ENCODE data around the gene NCOA5. TPM values are rescaled to one million over a fixed set of nuclear protein-coding genes. Genes with fewer than 3 reads are reported as not detected.
A peak's percentile ranks its signal among the peaks of the same experiment; 100 is the strongest.

Gene NCOA5
- total RNA-seq, 1 experiment from 2014 or later, result 52.5 TPM

DNA sequence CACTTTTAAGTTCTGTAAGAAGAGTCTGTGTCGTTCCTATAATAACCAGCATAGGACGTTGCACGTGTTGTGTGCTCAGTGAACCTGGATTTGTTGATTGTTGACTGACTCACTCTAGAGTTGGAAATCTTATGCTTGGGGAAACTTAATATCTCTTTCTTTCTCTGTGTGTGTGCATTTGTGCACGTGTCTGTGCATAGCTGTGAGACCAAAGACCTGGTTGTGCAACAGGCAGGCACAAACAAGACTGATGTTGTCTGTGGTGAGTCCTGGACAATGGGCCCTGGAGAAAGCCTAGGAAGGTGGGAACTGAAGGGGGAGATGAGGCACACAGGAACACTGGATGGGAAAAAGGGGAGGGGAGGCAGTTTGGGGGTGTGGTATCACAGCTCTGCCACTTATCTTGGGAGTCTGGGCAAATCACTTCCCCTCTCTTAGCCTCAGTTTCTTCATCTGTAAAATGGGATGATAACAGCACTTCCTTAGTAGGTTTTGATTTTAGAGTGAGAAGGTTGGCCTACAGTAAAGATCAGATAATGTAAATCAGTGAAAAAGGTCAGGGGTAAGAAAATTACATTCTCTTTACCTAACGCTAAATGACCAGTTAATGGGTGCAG, 36.8 kb upstream of the NCOA5 start:
- no peak for DNase-seq

DNA sequence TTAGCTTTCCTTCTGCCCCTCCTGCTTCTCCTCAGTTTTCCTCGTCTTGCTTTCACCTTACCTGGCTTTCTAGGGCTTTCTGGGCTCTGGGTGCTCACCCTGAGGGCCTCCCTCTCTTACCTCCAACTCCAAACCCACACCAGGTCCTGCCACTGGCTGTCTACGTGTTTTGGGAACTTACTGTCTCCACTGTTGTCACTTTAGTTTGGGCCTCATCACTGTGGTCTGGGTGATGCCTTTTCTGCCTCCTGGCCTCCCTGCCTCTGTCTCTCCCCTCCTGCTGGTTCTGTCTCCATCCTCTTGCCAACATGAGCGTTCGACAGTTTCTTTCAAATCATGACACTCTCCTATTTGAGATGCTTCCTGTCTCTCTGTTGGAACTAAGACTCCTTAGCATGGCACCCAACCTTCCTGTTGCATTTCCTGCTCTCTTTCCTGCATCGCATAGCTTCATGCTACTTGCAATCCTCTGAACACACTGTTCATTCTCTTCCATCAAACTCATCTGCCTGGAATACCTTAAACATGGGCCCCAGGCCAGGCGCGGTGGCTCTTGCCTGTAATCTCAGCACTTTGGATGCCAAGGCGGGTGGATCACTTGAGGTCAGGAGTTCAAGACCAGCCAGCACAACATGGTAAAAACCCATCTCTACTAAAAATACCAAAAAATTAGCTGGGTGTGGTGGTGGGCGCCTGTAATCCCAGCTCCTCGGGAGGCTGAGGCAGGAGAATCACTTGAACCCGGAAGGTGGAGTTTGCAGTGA, 33.9 kb upstream of the NCOA5 start:
- Histone ChIP-seq H3K27me3 (replicated peaks; ENCODE audit: control insufficient read depth, insufficient read depth, low read length) (peaks cover 4% of the 10 kb centered on the region; the same call in 1 of the 2 replicates), H3K9me3 (no peaks in the 10 kb centered on the region), H3K4me3 (ENCODE audit: low read depth, low read length) (no peak overlapping the region), H3K36me3 (ENCODE audit: control insufficient read depth, insufficient read depth, low read length) (no peaks in the 10 kb centered on the region), H3K4me1 (no peaks in the 10 kb centered on the region)
- BruUV-seq (replicated peaks), result no TSS peak
- TF ChIP-seq, protein P1, sequence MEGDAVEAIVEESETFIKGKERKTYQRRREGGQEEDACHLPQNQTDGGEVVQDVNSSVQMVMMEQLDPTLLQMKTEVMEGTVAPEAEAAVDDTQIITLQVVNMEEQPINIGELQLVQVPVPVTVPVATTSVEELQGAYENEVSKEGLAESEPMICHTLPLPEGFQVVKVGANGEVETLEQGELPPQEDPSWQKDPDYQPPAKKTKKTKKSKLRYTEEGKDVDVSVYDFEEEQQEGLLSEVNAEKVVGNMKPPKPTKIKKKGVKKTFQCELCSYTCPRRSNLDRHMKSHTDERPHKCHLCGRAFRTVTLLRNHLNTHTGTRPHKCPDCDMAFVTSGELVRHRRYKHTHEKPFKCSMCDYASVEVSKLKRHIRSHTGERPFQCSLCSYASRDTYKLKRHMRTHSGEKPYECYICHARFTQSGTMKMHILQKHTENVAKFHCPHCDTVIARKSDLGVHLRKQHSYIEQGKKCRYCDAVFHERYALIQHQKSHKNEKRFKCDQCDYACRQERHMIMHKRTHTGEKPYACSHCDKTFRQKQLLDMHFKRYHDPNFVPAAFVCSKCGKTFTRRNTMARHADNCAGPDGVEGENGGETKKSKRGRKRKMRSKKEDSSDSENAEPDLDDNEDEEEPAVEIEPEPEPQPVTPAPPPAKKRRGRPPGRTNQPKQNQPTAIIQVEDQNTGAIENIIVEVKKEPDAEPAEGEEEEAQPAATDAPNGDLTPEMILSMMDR (IDR thresholded peaks at IDR 0.05; ENCODE audit: insufficient read depth in 1 of 2, low read depth in 1 of 2, low read length in 1 of 2, severe bottlenecking in 1 of 2, unreplicated experiment in 1 of 2), result no peak
- ChIA-PET CTCF (no interaction called here), POLR2A (no interaction called here)
- Mint-ChIP-seq H3K36me3 (ENCODE audit: insufficient read depth, unreplicated experiment) (no peaks in the 10 kb centered on the region), H3K4me1 (ENCODE audit: low read depth, unreplicated experiment) (no peaks in the 10 kb centered on the region), H3K4me3 (ENCODE audit: unreplicated experiment) (no peak overlapping the region), H3K27ac (ENCODE audit: unreplicated experiment) (no peak overlapping the region), H3K9me3 (ENCODE audit: unreplicated experiment) (no peaks in the 10 kb centered on the region), H3K27me3 (ENCODE audit: insufficient read depth, unreplicated experiment) (peaks cover 47% of the 10 kb centered on the region)
- intact Hi-C loops (cut with micrococcal nuclease; ENCODE audit: unreplicated experiment), result no loop called here
- peak in 1 of 2 experiments; percentile 22 for DNase-seq

More for the DNA sequence above, 36.8 kb upstream of the NCOA5 start:
- no peaks in the 10 kb centered on the region for H3K4me1 ChIP-seq
- BruUV-seq (replicated peaks), result no TSS peak
- H3K4me3 ChIP-seq (ENCODE audit: low read depth, low read length), result no peak overlapping the region
- Mint-ChIP-seq H3K27ac (ENCODE audit: unreplicated experiment) (no peak overlapping the region), H3K4me1 (ENCODE audit: low read depth, unreplicated experiment) (no peaks in the 10 kb centered on the region), H3K27me3 (ENCODE audit: insufficient read depth, unreplicated experiment) (peaks cover 48% of the 10 kb centered on the region), H3K36me3 (ENCODE audit: insufficient read depth, unreplicated experiment) (no peaks in the 10 kb centered on the region), H3K4me3 (ENCODE audit: unreplicated experiment) (no peak overlapping the region), H3K9me3 (ENCODE audit: unreplicated experiment) (no peaks in the 10 kb centered on the region)
- POLR2A ChIA-PET, result no interaction called here
- H3K27me3 ChIP-seq (replicated peaks; ENCODE audit: control insufficient read depth, insufficient read depth, low read length), result peaks cover 10% of the 10 kb centered on the region
- H3K36me3 ChIP-seq (ENCODE audit: control insufficient read depth, insufficient read depth, low read length), result no peaks in the 10 kb centered on the region
- CTCF ChIA-PET, result no interaction called here
- TF ChIP-seq, protein P1 (IDR thresholded peaks at IDR 0.05; ENCODE audit: insufficient read depth in 1 of 2, low read depth in 1 of 2, low read length in 1 of 2, severe bottlenecking in 1 of 2, unreplicated experiment in 1 of 2), result no peak
- no peaks in the 10 kb centered on the region for H3K9me3 ChIP-seq
- intact Hi-C loops (cut with micrococcal nuclease; ENCODE audit: unreplicated experiment), result no loop called here

DNA sequence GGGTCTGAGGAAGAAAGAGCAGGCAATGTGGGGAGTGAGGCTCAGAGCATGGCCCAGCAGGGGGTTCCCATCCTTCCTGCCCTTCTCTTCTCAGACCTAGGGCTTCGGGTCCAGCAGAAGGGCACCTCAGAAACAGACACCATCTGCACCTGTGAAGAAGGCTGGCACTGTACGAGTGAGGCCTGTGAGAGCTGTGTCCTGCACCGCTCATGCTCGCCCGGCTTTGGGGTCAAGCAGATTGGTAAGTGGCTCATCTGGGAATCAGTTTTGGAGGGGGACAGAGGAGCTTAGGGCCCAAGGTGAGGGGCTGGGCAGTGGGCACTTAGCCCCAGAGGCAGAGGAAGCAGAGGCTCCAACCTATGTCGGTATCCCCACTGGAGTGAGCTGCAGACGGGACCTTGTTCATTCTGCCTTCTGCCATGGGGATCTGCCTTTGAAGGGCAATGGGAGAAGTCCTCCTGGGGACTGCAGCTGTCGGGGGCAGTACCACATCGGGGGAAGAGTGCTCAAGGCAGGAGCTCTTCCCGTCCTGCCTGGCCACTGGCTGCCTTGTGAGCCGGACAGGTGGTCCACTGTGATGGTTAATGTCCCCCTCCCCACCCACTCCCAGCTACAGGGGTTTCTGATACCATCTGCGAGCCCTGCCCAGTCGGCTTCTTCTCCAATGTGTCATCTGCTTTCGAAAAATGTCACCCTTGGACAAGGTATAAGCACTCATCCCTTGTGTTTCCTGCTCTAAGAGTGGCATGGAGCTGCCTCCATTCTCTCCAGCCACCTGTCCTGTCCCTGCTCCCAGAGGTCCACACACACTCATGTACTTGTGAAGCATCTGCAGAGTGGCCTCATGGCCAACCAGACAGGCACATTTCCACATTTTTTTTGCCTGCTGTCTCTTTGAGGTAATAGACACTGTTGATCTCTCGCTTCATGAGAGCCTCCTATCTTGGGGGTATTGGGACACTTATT, 33.0 kb upstream of the NCOA5 start:
- POLR2A ChIA-PET, result no interaction called here
- no peaks in the 10 kb centered on the region for H3K36me3 ChIP-seq (ENCODE audit: control insufficient read depth, insufficient read depth, low read length)
- BruUV-seq (replicated peaks), result no TSS peak
- 0 out of 2 replicates have a peak, but pooled peaks cover under 1% of the 10 kb centered on the region for H3K9me3 ChIP-seq
- no peaks in the 10 kb centered on the region for H3K4me1 ChIP-seq
- peak in 1 of 2 experiments; percentile 43 for DNase-seq
- intact Hi-C loops (cut with micrococcal nuclease; ENCODE audit: unreplicated experiment), result no loop called here
- Mint-ChIP-seq H3K27ac (ENCODE audit: unreplicated experiment) (no peak overlapping the region), H3K4me1 (ENCODE audit: low read depth, unreplicated experiment) (no peaks in the 10 kb centered on the region), H3K27me3 (ENCODE audit: insufficient read depth, unreplicated experiment) (peaks cover 42% of the 10 kb centered on the region), H3K4me3 (ENCODE audit: unreplicated experiment) (no peak overlapping the region), H3K9me3 (ENCODE audit: unreplicated experiment) (no peaks in the 10 kb centered on the region), H3K36me3 (ENCODE audit: insufficient read depth, unreplicated experiment) (no peaks in the 10 kb centered on the region)
- TF ChIP-seq, protein P1 (IDR thresholded peaks at IDR 0.05; ENCODE audit: insufficient read depth in 1 of 2, low read depth in 1 of 2, low read length in 1 of 2, severe bottlenecking in 1 of 2, unreplicated experiment in 1 of 2), result no peak
- peaks cover 3% of the 10 kb centered on the region; the same call in 1 of the 2 replicates for H3K27me3 ChIP-seq (replicated peaks; ENCODE audit: control insufficient read depth, insufficient read depth, low read length)
- no peak overlapping the region for H3K4me3 ChIP-seq (ENCODE audit: low read depth, low read length)
- CTCF ChIA-PET, result no interaction called here

All from Caco-2 (cell line).